ENCODE measurements around the gene SP140L.

Gene SP140L

GRCh38 chr2:230343747-230344146, 16.8 kb downstream of the SP140L start:
- Histone ChIP-seq H3K27me3 (no peaks in the 10 kb centered on the region), H3K27ac (no peak overlapping the region), H3K4me3 (ENCODE audit: low read depth in 1 of 2, low read length in 1 of 2) (no peak overlapping the region), H3K4me1 (ENCODE audit: control insufficient read depth in 1 of 2, insufficient read depth in 1 of 2, low read depth in 1 of 2, low read length in 1 of 2) (no peaks in the 10 kb centered on the region), H3K36me3 (no peaks in the 10 kb centered on the region), H3K9me3 (no peaks in the 10 kb centered on the region)
- TF ChIP-seq CTCF (IDR thresholded peaks at IDR 0.05), result no peak

- H3K4me1 ChIP-seq (ENCODE audit: control insufficient read depth in 1 of 2, insufficient read depth in 1 of 2, low read depth in 1 of 2, low read length in 1 of 2), result no peaks in the 10 kb centered on the region
- H3K4me3 ChIP-seq (ENCODE audit: low read depth in 1 of 2, low read length in 1 of 2), result no peak overlapping the region
- TF ChIP-seq CTCF (IDR thresholded peaks at IDR 0.05), result no peak
- no peaks in the 10 kb centered on the region for H3K9me3 ChIP-seq
- H3K27ac ChIP-seq, result no peak overlapping the region
- no peaks in the 10 kb centered on the region for H3K36me3 ChIP-seq
- H3K27me3 ChIP-seq, result no peaks in the 10 kb centered on the region
These were observed 19.5 kb downstream of the SP140L start for GRCh38 chr2:230346465-230346864.

- no peaks in the 10 kb centered on the region for H3K9me3 ChIP-seq
- H3K4me1 ChIP-seq (ENCODE audit: control insufficient read depth in 1 of 2, insufficient read depth in 1 of 2, low read depth in 1 of 2, low read length in 1 of 2), result no peaks in the 10 kb centered on the region
- no peaks in the 10 kb centered on the region for H3K36me3 ChIP-seq
- TF ChIP-seq CTCF (IDR thresholded peaks at IDR 0.05), result no peak
- no peak overlapping the region for H3K4me3 ChIP-seq (ENCODE audit: low read depth in 1 of 2, low read length in 1 of 2)
- H3K27me3 ChIP-seq, result no peaks in the 10 kb centered on the region
- H3K27ac ChIP-seq, result no peak overlapping the region
These were observed 20.0 kb downstream of the SP140L start for GRCh38 chr2:230346921-230347533.

GRCh38 chr2:230347659-230348305, 20.8 kb downstream of the SP140L start:
- no peak for TF ChIP-seq CTCF (IDR thresholded peaks at IDR 0.05)
- Histone ChIP-seq H3K4me1 (ENCODE audit: control insufficient read depth in 1 of 2, insufficient read depth in 1 of 2, low read depth in 1 of 2, low read length in 1 of 2) (no peaks in the 10 kb centered on the region), H3K9me3 (no peaks in the 10 kb centered on the region), H3K36me3 (no peaks in the 10 kb centered on the region), H3K27ac (no peak overlapping the region), H3K27me3 (no peaks in the 10 kb centered on the region), H3K4me3 (ENCODE audit: low read depth in 1 of 2, low read length in 1 of 2) (no peak overlapping the region)

- Histone ChIP-seq H3K27me3 (no peaks in the 10 kb centered on the region), H3K4me3 (ENCODE audit: low read depth in 1 of 2, low read length in 1 of 2) (no peak overlapping the region), H3K27ac (no peak overlapping the region), H3K36me3 (no peaks in the 10 kb centered on the region), H3K9me3 (no peaks in the 10 kb centered on the region), H3K4me1 (ENCODE audit: control insufficient read depth in 1 of 2, insufficient read depth in 1 of 2, low read depth in 1 of 2, low read length in 1 of 2) (no peaks in the 10 kb centered on the region)
- no peak for TF ChIP-seq CTCF (IDR thresholded peaks at IDR 0.05)
These were observed 21.8 kb downstream of the SP140L start for GRCh38 chr2:230348787-230349186.
